Measurements from ENCODE around the gene C16orf92.

DNA sequence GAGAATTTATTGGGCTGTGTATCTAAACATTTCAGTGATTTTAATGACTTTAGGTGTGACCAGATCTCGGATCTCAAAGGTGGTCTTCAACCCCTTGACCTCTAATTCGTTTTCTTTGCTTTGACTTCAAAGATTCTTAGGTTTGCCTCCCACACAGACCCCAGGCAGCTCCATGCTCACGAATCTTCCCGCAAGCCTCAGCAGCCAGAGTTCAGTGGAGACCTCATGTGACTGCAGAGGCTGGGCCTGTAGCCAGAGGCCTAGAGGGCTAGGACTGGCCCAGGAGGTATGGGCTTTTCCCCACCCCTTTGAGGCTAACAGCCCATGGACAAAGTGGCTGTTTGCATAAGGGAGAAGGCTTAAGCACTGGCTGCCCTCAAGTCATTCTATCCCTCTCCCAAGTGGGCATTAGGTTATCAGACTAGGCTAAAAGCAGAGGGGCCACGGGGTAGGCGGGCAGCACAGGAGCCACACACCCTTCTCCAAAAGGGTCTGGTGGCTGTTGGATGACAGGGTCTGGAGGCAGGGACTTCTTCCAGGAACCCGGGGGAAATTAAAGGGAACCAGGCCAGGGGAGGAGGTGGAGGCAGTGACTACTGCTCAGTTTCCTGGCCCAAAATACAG is 30.5 kb upstream of the C16orf92 start:
- TF ChIP-seq, protein P1, sequence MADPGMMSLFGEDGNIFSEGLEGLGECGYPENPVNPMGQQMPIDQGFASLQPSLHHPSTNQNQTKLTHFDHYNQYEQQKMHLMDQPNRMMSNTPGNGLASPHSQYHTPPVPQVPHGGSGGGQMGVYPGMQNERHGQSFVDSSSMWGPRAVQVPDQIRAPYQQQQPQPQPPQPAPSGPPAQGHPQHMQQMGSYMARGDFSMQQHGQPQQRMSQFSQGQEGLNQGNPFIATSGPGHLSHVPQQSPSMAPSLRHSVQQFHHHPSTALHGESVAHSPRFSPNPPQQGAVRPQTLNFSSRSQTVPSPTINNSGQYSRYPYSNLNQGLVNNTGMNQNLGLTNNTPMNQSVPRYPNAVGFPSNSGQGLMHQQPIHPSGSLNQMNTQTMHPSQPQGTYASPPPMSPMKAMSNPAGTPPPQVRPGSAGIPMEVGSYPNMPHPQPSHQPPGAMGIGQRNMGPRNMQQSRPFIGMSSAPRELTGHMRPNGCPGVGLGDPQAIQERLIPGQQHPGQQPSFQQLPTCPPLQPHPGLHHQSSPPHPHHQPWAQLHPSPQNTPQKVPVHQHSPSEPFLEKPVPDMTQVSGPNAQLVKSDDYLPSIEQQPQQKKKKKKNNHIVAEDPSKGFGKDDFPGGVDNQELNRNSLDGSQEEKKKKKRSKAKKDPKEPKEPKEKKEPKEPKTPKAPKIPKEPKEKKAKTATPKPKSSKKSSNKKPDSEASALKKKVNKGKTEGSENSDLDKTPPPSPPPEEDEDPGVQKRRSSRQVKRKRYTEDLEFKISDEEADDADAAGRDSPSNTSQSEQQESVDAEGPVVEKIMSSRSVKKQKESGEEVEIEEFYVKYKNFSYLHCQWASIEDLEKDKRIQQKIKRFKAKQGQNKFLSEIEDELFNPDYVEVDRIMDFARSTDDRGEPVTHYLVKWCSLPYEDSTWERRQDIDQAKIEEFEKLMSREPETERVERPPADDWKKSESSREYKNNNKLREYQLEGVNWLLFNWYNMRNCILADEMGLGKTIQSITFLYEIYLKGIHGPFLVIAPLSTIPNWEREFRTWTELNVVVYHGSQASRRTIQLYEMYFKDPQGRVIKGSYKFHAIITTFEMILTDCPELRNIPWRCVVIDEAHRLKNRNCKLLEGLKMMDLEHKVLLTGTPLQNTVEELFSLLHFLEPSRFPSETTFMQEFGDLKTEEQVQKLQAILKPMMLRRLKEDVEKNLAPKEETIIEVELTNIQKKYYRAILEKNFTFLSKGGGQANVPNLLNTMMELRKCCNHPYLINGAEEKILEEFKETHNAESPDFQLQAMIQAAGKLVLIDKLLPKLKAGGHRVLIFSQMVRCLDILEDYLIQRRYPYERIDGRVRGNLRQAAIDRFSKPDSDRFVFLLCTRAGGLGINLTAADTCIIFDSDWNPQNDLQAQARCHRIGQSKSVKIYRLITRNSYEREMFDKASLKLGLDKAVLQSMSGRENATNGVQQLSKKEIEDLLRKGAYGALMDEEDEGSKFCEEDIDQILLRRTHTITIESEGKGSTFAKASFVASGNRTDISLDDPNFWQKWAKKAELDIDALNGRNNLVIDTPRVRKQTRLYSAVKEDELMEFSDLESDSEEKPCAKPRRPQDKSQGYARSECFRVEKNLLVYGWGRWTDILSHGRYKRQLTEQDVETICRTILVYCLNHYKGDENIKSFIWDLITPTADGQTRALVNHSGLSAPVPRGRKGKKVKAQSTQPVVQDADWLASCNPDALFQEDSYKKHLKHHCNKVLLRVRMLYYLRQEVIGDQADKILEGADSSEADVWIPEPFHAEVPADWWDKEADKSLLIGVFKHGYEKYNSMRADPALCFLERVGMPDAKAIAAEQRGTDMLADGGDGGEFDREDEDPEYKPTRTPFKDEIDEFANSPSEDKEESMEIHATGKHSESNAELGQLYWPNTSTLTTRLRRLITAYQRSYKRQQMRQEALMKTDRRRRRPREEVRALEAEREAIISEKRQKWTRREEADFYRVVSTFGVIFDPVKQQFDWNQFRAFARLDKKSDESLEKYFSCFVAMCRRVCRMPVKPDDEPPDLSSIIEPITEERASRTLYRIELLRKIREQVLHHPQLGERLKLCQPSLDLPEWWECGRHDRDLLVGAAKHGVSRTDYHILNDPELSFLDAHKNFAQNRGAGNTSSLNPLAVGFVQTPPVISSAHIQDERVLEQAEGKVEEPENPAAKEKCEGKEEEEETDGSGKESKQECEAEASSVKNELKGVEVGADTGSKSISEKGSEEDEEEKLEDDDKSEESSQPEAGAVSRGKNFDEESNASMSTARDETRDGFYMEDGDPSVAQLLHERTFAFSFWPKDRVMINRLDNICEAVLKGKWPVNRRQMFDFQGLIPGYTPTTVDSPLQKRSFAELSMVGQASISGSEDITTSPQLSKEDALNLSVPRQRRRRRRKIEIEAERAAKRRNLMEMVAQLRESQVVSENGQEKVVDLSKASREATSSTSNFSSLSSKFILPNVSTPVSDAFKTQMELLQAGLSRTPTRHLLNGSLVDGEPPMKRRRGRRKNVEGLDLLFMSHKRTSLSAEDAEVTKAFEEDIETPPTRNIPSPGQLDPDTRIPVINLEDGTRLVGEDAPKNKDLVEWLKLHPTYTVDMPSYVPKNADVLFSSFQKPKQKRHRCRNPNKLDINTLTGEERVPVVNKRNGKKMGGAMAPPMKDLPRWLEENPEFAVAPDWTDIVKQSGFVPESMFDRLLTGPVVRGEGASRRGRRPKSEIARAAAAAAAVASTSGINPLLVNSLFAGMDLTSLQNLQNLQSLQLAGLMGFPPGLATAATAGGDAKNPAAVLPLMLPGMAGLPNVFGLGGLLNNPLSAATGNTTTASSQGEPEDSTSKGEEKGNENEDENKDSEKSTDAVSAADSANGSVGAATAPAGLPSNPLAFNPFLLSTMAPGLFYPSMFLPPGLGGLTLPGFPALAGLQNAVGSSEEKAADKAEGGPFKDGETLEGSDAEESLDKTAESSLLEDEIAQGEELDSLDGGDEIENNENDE (IDR thresholded peaks at IDR 0.05; ENCODE audit: insufficient replicate concordance, low read length), result no peak
- TF ChIP-seq CHD2 (IDR thresholded peaks at IDR 0.05; ENCODE audit: low read length), result no peak

Data from H1 (cell line).